HepG2 (cell line): ENCODE data around the gene EXOC6B. TPM values are rescaled to one million over a fixed set of nuclear protein-coding genes. Genes with fewer than 3 reads are reported as not detected.

ENCODE experiments used
- CEBPG ChIP-seq: IDR thresholded peaks from 2 replicates; pipeline ENCODE4 v1.6.1; 2016
- EP300 ChIP-seq, 3 experiments: sonication (generic) in 1 of 3; formaldehyde crosslinking in 1 of 3; IDR thresholded peaks; 2 replicates each; pipeline versions ENCODE4 v1.5.1 to v1.6.1; 2011 to 2020; ENCODE audit warnings: low read depth in 2 of 3, low read length in 2 of 3, borderline replicate concordance in 1 of 3, improper control_type of control experiment in 1 of 3, mild to moderate bottlenecking in 1 of 3, missing genetic modification reagents in 1 of 3, moderate library complexity in 1 of 3
- ETV6 ChIP-seq: sonication (generic); formaldehyde crosslinking; conservative IDR thresholded peaks from 2 replicates; pipeline ENCODE4 v1.4.0; 2020; ENCODE audit warnings: missing genetic modification reagents
- FOXM1 ChIP-seq: sonication (generic); formaldehyde crosslinking; IDR thresholded peaks from 2 replicates; pipeline ENCODE4 v1.5.0; 2020; ENCODE audit warnings: missing genetic modification reagents
- GMEB2 ChIP-seq: IDR thresholded peaks from 2 replicates; pipeline ENCODE4 v1.6.1; 2016; ENCODE audit warnings: missing biosample characterization, missing genetic modification reagents, low read depth
- HIVEP1 ChIP-seq: sonication (generic); formaldehyde crosslinking; IDR thresholded peaks from 2 replicates; pipeline ENCODE4 v1.4.0; 2020; ENCODE audit warnings: mild to moderate bottlenecking, missing genetic modification reagents
- HNRNPH1 ChIP-seq: fragments of 200-400 bp; formaldehyde crosslinking; optimal IDR thresholded peaks from 2 replicates; pipeline ENCODE3; 2017; ENCODE audit warnings: mild to moderate bottlenecking, low read depth, low read length
- LRRFIP1 ChIP-seq: sonication (generic); formaldehyde crosslinking; conservative IDR thresholded peaks from 2 replicates; pipeline ENCODE4 v1.4.0; 2020; ENCODE audit warnings: missing genetic modification reagents
- MAX ChIP-seq: IDR thresholded peaks from 2 replicates; pipeline ENCODE4 v1.6.1; 2012; ENCODE audit warnings: inconsistent platforms
- MTF1 ChIP-seq: sonication (generic); formaldehyde crosslinking; IDR thresholded peaks from 2 replicates; pipeline ENCODE4 v1.5.0; 2020; ENCODE audit warnings: missing genetic modification reagents
- SCMH1 ChIP-seq: sonication (generic); formaldehyde crosslinking; IDR thresholded peaks from 2 replicates; pipeline ENCODE4 v1.9.0; 2021; ENCODE audit warnings: missing genetic modification reagents, mild to moderate bottlenecking, borderline replicate concordance
- SMAD1 ChIP-seq: sonication (generic); formaldehyde crosslinking; IDR thresholded peaks from 2 replicates; pipeline ENCODE4 v1.4.0; 2020; ENCODE audit warnings: missing genetic modification reagents, low read depth, mild to moderate bottlenecking, borderline replicate concordance
- SYNCRIP ChIP-seq: fragments of 200-400 bp; formaldehyde crosslinking; IDR thresholded peaks from 2 replicates; pipeline ENCODE4 v1.6.1; 2018; ENCODE audit warnings: mild to moderate bottlenecking, low read depth, low read length; ENCODE audit not compliant: insufficient read depth
- TGIF2 ChIP-seq: IDR thresholded peaks from 2 replicates; pipeline ENCODE4 v1.6.1; 2016; ENCODE audit warnings: control low read depth, missing compliant biosample characterization
- ZBTB3 ChIP-seq: sonication (generic); formaldehyde crosslinking; IDR thresholded peaks from 2 replicates; pipeline ENCODE4 v1.4.0; 2020; ENCODE audit warnings: low read depth, mild to moderate bottlenecking, moderate library complexity, missing genetic modification reagents, borderline replicate concordance
- ZNF160 ChIP-seq: sonication (generic); formaldehyde crosslinking; IDR thresholded peaks from 2 replicates; pipeline ENCODE4 v1.8.0; 2022; ENCODE audit warnings: mild to moderate bottlenecking, inconsistent platforms, missing genetic modification reagents
- ZNF180 ChIP-seq: sonication (generic); formaldehyde crosslinking; IDR thresholded peaks from 2 replicates; pipeline ENCODE4 v1.4.0; 2020; ENCODE audit warnings: low read depth, missing genetic modification reagents, borderline replicate concordance
- ZNF24 ChIP-seq: fragments of 450-650 bp; IDR thresholded peaks from 2 replicates; pipeline ENCODE4 v1.6.1; 2017; ENCODE audit warnings: antibody characterized with exemption, mild to moderate bottlenecking
- ZNF34 ChIP-seq: sonication (generic); formaldehyde crosslinking; IDR thresholded peaks from 2 replicates; pipeline ENCODE4 v1.4.0; 2020; ENCODE audit warnings: mild to moderate bottlenecking, missing genetic modification reagents, borderline replicate concordance
- ZNF503 ChIP-seq: sonication (generic); formaldehyde crosslinking; IDR thresholded peaks from 2 replicates; pipeline ENCODE4 v1.4.0; 2020; ENCODE audit warnings: missing genetic modification reagents
- ZNF567 ChIP-seq: sonication (generic); formaldehyde crosslinking; IDR thresholded peaks from 2 replicates; pipeline ENCODE4 v1.8.1; 2023; ENCODE audit warnings: mild to moderate bottlenecking, missing genetic modification reagents, borderline replicate concordance
- ZNF569 ChIP-seq: sonication (generic); formaldehyde crosslinking; IDR thresholded peaks from 2 replicates; pipeline ENCODE4 v1.5.0; 2020; ENCODE audit warnings: mild to moderate bottlenecking, missing genetic modification reagents, moderate library complexity, borderline replicate concordance
- ZNF639 ChIP-seq: conservative IDR thresholded peaks from 2 replicates; pipeline ENCODE4 v1.6.1; 2018; ENCODE audit warnings: missing genetic modification reagents
- polyA plus RNA-seq, 8 experiments: library from polyadenylated mRNA; depleted of rRNA in 3 of 8; stranded (reverse) in 7 of 8; unstranded in 1 of 8; fragments of >200 nt; fragmentation: Illumina TruSeq in 4 of 8; extraction: Trizol in 4 of 8; gene quantifications; 2 replicates each; pipeline versions ENCODE4 v1.2.1 to v1.2.3, GENCODE V29; 2011 to 2016; ENCODE audit warnings: low read depth in 4 of 8, missing spikeins in 1 of 8, mixed read lengths in 1 of 8; ENCODE audit not compliant: insufficient read depth in 1 of 8
- total RNA-seq, 5 experiments: library from RNA; depleted of rRNA; stranded (reverse); fragments of >200 nt; fragmentation: Illumina TruSeq; extraction: Trizol; gene quantifications; 2 replicates each; pipeline ENCODE4 v1.2.3, GENCODE V29; 2016; ENCODE audit warnings: low read depth in 1 of 5

The EXOC6B gene
- total and polyA plus RNA-seq, 2 of the 13 experiments (the other 11 are each of a cell fraction or from before 2014, with no cell fraction given): 9.1 to 15.9 TPM

- TF ChIP-seq ZNF503: peak; percentile 82
- TF ChIP-seq ZNF567 (CRISPR knock-in tag): no peak
- no peak for TF ChIP-seq ZNF569 (CRISPR knock-in tag)
- TF ChIP-seq ZNF639 (CRISPR knock-in tag): no peak
- no peak for TF ChIP-seq SYNCRIP
- TF ChIP-seq HNRNPH1: no peak
- TF ChIP-seq SCMH1 (CRISPR knock-in tag): no peak
- TF ChIP-seq TGIF2 (CRISPR knock-in tag): 0 out of 2 replicates have a peak, but pooled peaks have one; percentile 15
- no peak for TF ChIP-seq ZNF160 (CRISPR knock-in tag)
- TF ChIP-seq ETV6 (CRISPR knock-in tag): no peak
- TF ChIP-seq FOXM1 (CRISPR knock-in tag): no peak
- peak; percentile 14; the same call in 1 of the 2 replicates for TF ChIP-seq MAX
- no peak for TF ChIP-seq MTF1 (CRISPR knock-in tag)
- TF ChIP-seq GMEB2 (CRISPR knock-in tag): no peak
- TF ChIP-seq LRRFIP1 (CRISPR knock-in tag): no peak
- peak in 1 of 2 experiments; percentile 96; a peak in 3 of 4 replicates for TF ChIP-seq EP300 (IDR thresholded peaks at IDR 0.05; ENCODE audit: low read depth in 2 of 2, low read length in 2 of 2)
- TF ChIP-seq EP300 (CRISPR knock-in tag; IDR thresholded peaks at IDR 0.05; ENCODE audit: borderline replicate concordance): peak; percentile 80; the same call in 1 of the 2 replicates
- no peak for TF ChIP-seq HIVEP1 (CRISPR knock-in tag)
- no peak for TF ChIP-seq SMAD1 (CRISPR knock-in tag)
- TF ChIP-seq ZNF24: no peak
- no peak for TF ChIP-seq ZBTB3 (CRISPR knock-in tag)
- TF ChIP-seq ZNF180 (CRISPR knock-in tag): no peak
- no peak for TF ChIP-seq ZNF34 (CRISPR knock-in tag)
- peak; percentile 67 for TF ChIP-seq CEBPG (CRISPR knock-in tag)
Observed at GRCh38 chr2:72757177-72757775, 68.6 kb downstream of the EXOC6B start (continued).
